NOMO-1 treated with dmso at 0.1 percent for 144 hours (cell line): ENCODE results near the gene AQP6.
"Not testable (repeated sequence)": the region's sequence is repeated elsewhere in the genome, so short reads cannot be mapped to it uniquely, and the experiment has no call there.

Source experiments
- DNase-seq: peaks from one replicate; lab custom pipeline; 2025; ENCODE audit not compliant: unreplicated experiment; lab: John Stamatoyannopoulos, UW

AQP6 gene

GRCh38 chr12:49969651-49970429 is 2.9 kb upstream of the AQP6 start:
- DNase-seq: no peak

DNA sequence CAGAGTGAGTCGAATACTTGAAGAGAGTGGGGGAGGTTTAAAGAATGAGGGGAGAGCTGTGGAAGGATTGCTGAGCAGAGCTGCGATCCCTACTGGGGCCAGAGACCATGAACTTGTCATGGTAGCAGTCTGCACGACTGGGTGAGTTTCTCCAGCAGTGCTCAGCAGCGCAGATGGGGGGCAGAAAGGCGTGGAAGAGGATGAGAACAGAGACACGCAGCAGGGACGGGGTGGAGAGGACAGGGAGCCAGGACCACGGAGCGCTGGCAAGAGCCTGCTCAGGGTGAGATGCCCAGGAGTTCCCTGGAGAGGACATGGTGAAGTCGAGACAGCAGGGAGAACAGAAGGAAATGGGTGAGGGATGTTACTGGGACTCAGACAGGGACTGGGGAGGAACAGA is 2.1 kb upstream of the AQP6 start:
- DNase-seq: no peak

DNA sequence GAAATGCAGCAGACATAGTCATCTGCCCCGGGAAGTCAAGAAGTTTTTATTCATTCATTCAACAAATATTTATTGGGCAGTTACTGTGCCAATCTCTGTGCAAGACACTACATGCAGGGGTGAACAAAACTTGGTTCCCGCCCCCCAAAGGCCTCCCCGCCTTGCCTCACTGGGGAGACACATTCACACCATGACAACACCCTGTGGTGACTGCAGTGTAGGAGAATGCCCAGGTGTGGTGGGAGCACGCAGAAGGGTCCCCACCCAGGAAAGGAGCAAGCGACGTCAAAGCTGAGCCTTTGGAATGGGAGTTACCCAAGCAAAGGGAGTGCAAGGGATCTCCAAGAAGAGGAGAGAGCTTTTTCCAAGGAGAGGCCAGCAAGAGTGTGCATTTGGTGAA is 1.6 kb upstream of the AQP6 start:
- DNase-seq: no peak

DNA sequence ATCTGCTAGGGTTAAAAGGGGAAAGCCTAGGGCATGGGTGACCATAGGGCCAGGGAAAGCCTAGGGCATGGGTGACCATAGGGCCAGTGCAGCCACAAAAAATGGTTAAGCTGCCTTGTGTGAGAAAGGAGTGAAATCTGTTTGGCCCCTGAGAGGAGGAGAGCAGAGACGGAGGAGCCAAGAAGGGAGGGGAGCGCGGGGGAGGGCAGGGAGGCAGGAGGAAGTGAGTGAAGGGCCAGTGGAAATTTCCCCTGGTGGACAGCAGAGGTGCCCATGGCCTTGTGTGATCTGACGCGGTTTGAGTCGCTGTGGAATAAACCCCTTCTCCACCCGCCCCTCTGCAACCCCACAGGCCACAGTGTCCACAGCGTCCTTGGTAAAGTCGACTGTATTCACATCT is 618 bp upstream of the AQP6 start:
- no peak for DNase-seq

DNA sequence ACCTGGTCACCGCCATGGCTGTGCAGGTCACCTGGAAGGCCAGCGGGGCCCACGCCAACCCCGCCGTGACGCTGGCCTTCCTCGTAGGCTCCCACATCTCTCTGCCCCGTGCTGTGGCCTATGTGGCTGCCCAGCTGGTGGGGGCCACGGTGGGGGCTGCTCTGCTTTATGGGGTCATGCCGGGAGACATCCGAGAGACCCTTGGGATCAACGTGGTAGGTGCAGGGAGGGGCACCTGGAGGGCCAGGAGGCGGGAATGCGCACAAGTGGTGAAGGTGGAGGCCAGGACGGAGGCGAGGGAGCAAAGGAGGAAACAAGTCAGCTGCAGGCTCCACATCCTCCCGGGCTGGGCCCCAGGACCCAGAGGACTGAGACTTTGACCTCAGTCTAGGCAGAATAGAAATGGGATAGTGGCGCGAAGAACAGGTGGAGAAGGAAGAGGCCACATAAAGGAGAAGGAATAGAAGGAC is 649 bp downstream of the AQP6 start:
- no peak for DNase-seq

GRCh38 chr12:49974231-49974675 is 1.5 kb downstream of the AQP6 start:
- DNase-seq: no peak

DNA sequence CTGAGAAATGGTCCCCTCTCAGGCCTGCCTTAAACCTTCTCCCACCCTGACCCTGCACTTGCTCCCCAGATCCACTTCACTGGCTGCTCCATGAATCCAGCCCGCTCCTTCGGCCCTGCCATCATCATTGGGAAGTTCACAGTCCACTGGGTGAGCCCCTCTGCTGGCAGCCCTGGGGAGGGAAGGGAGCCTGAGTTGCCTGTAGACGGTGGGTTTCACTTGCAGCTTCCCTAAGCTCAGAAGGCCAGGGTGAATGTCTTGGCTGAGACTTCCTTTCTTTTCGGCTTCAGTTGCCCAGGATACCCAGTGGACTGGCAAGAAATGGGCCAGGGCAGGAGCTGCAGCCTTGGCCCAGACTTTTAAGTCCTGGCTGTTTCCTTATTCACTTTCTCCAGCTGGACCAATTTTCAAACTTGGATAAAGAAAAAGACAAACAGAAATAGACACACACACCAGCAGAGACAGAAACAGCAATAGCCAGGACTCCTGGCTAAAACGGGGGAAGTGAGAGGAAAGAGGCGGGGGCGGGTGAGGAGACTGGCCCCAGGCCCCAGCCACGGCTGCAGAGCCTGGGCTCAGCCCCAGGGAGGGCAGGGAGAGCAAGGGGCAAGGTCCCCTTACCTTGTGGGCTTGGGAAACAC is 2.0 kb downstream of the AQP6 start:
- DNase-seq: no peak

- DNase-seq: no peak
These were observed 2.6 kb downstream of the AQP6 start for GRCh38 chr12:49975318-49975761.

- DNase-seq: no peak
These were observed 3.8 kb downstream of the AQP6 start for GRCh38 chr12:49976557-49976956.

GRCh38 chr12:49978125-49978524 is 5.4 kb downstream of the AQP6 start:
- no peak for DNase-seq

- no peak for DNase-seq
These were observed 6.4 kb downstream of the AQP6 start for GRCh38 chr12:49979016-49979586.

GRCh38 chr12:49979791-49980190 is 7.0 kb downstream of the AQP6 start:
- DNase-seq: no peak

- DNase-seq: no peak
These were observed 8.0 kb downstream of the AQP6 start for GRCh38 chr12:49980501-49981349.

DNA sequence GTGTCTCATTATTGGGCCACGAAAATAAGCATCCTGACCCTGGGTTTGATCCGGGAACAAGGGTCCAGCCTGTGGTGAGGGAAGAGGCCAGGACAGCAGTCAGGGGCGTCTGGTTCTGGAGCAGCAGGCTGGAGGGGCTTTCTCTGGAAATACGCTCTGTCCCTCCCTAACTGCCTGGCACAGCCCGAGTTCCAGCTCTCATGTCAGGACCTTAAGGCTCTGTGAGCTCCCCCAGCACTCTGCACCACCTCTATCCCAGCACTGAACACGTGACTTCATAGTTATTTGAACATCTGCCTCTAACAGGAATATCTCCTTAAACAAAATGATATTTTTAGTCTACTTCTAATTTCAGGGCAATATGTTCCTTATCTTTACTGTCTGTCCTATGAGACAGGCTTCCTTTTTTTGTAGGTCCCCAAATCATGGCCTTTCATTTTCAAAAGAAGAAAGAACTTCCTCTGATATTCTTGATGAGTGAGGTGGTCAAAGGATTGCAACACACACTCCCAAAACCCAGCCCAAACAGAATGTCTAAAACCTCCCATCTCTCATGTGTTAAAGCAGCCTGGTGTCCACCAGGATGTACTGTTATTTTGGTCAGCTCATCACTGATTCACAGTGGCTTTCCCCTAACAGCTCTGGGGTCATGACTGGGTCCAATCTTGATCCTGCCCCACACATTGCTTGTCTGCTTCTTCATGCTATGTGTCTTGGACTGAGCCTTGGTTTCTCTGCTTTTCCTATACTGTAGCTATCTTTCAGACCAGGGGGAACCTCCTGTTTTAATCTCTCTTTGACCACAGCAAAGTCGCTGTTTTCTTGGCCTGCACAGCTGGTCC is 9.7 kb downstream of the AQP6 start:
- peak; percentile 48 for DNase-seq

GRCh38 chr12:49983892-49984291 is 11.1 kb downstream of the AQP6 start:
- DNase-seq: no peak

DNA sequence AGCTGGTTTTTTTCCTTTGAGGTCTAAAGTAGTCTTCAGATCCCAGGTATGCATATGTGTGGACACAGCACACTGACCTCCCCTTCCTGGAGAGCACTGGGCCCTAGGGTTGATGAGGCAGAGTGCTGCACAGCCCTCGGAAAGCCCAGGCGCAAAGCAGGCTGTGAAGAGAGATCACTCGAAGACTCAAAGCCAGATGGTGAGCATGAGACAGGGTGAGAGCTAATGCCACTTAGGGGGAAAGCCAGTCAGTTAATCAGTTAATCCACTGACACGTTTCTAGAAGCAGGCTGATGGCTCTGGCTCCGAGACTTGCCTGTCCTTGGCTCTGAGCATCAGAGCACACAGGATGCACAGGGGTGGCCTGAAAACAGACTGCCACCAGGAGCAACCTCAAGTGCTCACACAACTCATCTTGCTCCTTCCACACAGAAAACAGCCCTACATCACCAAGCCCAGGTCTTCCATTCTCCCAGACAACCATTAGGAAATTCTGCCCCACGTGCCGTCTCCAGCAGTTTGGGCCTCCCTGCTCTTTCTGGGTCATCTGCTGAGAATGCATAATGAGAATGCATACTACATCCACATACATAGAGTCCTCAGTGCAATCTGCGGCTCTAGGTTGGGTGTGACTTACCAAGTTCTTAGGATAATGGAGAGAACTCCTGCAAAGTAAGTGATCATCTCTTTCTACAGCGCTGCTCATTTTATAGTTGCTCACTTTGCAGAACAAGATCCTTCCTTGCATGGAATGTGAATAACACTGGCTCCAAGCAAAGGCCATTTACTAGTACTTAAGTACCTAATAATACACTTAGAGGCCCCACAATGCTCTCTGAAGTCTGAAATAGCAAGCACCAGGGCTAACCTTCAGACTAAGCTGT is 12.0 kb downstream of the AQP6 start:
- DNase-seq: no peak

DNA sequence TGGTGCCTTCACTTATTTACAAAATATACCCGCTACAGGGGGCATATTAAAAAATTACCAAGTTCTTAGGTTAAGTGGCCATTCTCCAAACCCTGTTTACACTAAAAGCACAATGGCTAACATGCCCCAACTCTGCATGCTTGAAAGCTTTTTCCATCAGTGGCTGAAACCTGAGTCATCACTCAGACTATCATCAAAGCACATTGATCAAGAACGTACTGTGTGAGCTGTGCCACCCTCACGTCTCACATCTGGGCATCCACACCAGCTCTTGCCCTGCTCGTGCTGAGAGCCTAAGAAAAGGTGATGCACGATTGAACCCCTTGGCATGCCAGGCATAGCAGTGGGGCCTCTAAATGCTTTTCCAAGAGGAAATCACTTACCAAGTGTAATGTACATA is 13.2 kb downstream of the AQP6 start:
- DNase-seq: no peak

DNA sequence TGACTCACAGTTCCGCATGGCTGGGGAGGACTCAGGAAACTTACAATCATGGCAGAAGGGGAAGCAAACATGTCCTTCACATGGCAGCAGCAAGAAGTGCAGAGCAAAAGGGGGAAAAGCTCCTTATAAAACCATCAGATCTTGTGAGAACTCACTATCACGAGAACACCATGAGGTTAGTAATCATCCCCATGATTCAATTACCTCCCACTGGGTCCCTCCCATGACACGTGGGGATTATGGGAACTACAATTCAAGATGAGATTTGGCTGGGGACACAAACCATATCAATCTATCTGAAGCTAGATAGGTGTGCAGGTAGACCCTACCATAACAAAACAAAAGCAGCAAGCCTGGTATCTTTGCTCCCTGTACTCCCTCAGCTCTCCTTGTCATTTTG is 13.7 kb downstream of the AQP6 start:
- not testable (repeated sequence) for DNase-seq

GRCh38 chr12:49987625-49988303 is 15.0 kb downstream of the AQP6 start:
- DNase-seq: peak; percentile 65
